GM12878 (cell line): Measurements from ENCODE around the gene PPHLN1. TPM values are rescaled to one million over a fixed set of nuclear protein-coding genes. Genes with fewer than 3 reads are reported as not detected.

Experiments used
- ATF2 ChIP-seq: IDR thresholded peaks from 2 replicates; pipeline ENCODE4 v1.6.1; 2012; ENCODE audit warnings: low read length, inconsistent platforms
- BHLHE40 ChIP-seq, 2 experiments: fragments of 450-650 bp in 1 of 2; IDR thresholded peaks; 2 replicates each; pipeline ENCODE4 v1.6.1; 2011 to 2017; ENCODE audit warnings: low read depth in 2 of 2, borderline replicate concordance in 1 of 2, improper control_type of control experiment in 1 of 2, low read length in 1 of 2, mild to moderate bottlenecking in 1 of 2
- CEBPZ ChIP-seq: fragments of 150-350 bp; IDR thresholded peaks from 2 replicates; pipeline ENCODE4 v1.6.1; 2016; ENCODE audit warnings: low read depth, low read length
- CHD1 ChIP-seq: IDR thresholded peaks from 2 replicates; pipeline ENCODE4 v1.6.1; 2012; ENCODE audit warnings: low read depth, low read length, improper control_type of control experiment
- CHD4 ChIP-seq: fragments of 200-600 bp; sonication (generic); IDR thresholded peaks from 2 replicates; pipeline ENCODE4 v1.6.1; 2016; ENCODE audit warnings: mild to moderate bottlenecking
- IKZF2 ChIP-seq, 2 experiments: fragments of 450-650 bp; IDR thresholded peaks; 2 replicates each; pipeline ENCODE4 v1.6.1; 2017; ENCODE audit warnings: mild to moderate bottlenecking in 2 of 2, moderate library complexity in 2 of 2
- NFXL1 ChIP-seq: fragments of 450-650 bp; IDR thresholded peaks from 2 replicates; pipeline ENCODE4 v1.6.1; 2017; ENCODE audit warnings: antibody characterized with exemption, mild to moderate bottlenecking, borderline replicate concordance
- NFYB ChIP-seq: IDR thresholded peaks from 2 replicates; pipeline ENCODE4 v1.6.1; 2011; ENCODE audit warnings: low read depth, mild to moderate bottlenecking, low read length, improper control_type of control experiment, moderate library complexity; ENCODE audit not compliant: insufficient read depth
- NR2C2 ChIP-seq: IDR thresholded peaks from 2 replicates; pipeline ENCODE4 v1.6.1; 2011; ENCODE audit warnings: borderline replicate concordance, low read depth; ENCODE audit not compliant: control insufficient read depth, insufficient read length
- NRF1 ChIP-seq: conservative IDR thresholded peaks from 2 replicates; pipeline ENCODE4 v1.6.1; 2011; ENCODE audit warnings: mild to moderate bottlenecking, low read depth, low read length, improper control_type of control experiment
- PKNOX1 ChIP-seq: fragments of 450-650 bp; IDR thresholded peaks from 2 replicates; pipeline ENCODE4 v1.6.1; 2016; ENCODE audit warnings: mild to moderate bottlenecking
- POLR2AphosphoS5 ChIP-seq: IDR thresholded peaks from 2 replicates; pipeline ENCODE4 v1.6.1; 2011; ENCODE audit warnings: mild to moderate bottlenecking, low read length, inconsistent platforms
- SMC3 ChIP-seq: IDR thresholded peaks from 2 replicates; pipeline ENCODE4 v1.6.1; 2011; ENCODE audit warnings: low read length, improper control_type of control experiment, borderline replicate concordance
- SP1 ChIP-seq: IDR thresholded peaks from one replicate; pipeline ENCODE4 v1.6.1; 2011; ENCODE audit warnings: low read depth, low read length
- SPI1 ChIP-seq: IDR thresholded peaks from 2 replicates; pipeline ENCODE4 v1.6.1; 2011; ENCODE audit warnings: low read depth, mild to moderate bottlenecking, low read length, moderate library complexity, borderline replicate concordance; ENCODE audit not compliant: insufficient read depth
- TCF12 ChIP-seq: IDR thresholded peaks from 2 replicates; pipeline ENCODE4 v1.6.1; 2011; ENCODE audit warnings: low read depth, mild to moderate bottlenecking, low read length
- USF1 ChIP-seq: IDR thresholded peaks from 2 replicates; pipeline ENCODE4 v1.6.1; 2011; ENCODE audit warnings: borderline replicate concordance, low read depth, mild to moderate bottlenecking, moderate library complexity, mixed read lengths, low read length; ENCODE audit not compliant: insufficient read depth; ENCODE audit errors: extremely low read length
- YY1 ChIP-seq: IDR thresholded peaks from 2 replicates; pipeline ENCODE4 v1.6.1; 2011; ENCODE audit warnings: low read depth, mild to moderate bottlenecking, low read length
- ZNF207 ChIP-seq: fragments of 450-650 bp; IDR thresholded peaks from 2 replicates; pipeline ENCODE4 v1.6.1; 2014; ENCODE audit warnings: antibody characterized with exemption, mild to moderate bottlenecking, borderline replicate concordance
- ZNF384 ChIP-seq: IDR thresholded peaks from 2 replicates; pipeline ENCODE4 v1.6.1; 2012; ENCODE audit warnings: low read depth, mild to moderate bottlenecking, low read length, improper control_type of control experiment, borderline replicate concordance
- polyA plus RNA-seq, 11 experiments: library from polyadenylated mRNA; depleted of rRNA in 4 of 11; unstranded in 6 of 11; stranded (reverse) in 5 of 11; fragments of >200 nt; fragmentation: Nextera tagmentation in 4 of 11; fragmentation: Illumina TruSeq in 1 of 11; extraction: Ambion mirVana in 4 of 11; extraction: Trizol in 1 of 11; gene quantifications; 1 replicate in 1 of 11; 2 replicates in 10 of 11; pipeline versions ENCODE4 v1.2.1 to v1.2.3, GENCODE V29; 2011 to 2016; ENCODE audit warnings: inconsistent platforms in 2 of 11, missing spikeins in 2 of 11, low read depth in 1 of 11
- total RNA-seq, 4 experiments: library from RNA; depleted of rRNA in 3 of 4; stranded (reverse); fragments of >200 nt in 3 of 4; fragmentation: Illumina TruSeq in 1 of 4; extraction: Trizol in 1 of 4; gene quantifications; 2 replicates each; pipeline versions ENCODE4 v1.2.1 to v1.2.3, GENCODE V29; 2013 to 2021

Gene PPHLN1
- total and polyA plus RNA-seq, 10 of the 15 experiments (the other 5 are each of a cell fraction or from before 2014, with no cell fraction given) = 73.6 to 117 (median 92.1) TPM

- TF ChIP-seq ZNF384 (peak; percentile 58), SP1 (peak; percentile 82), ATF2 (peak; percentile 96), NRF1 (no peak), NFYB (no peak), TCF12 (0 out of 2 replicates have a peak, but pooled peaks have one; percentile 33), BHLHE40 (IDR thresholded peaks at IDR 0.05; ENCODE audit: borderline replicate concordance in 1 of 2, low read depth in 2 of 2, low read length in 1 of 2) (peak; percentile 71 to 86), USF1 (no peak), YY1 (0 out of 2 replicates have a peak, but pooled peaks have one; percentile 53), NR2C2 (no peak), IKZF2 (IDR thresholded peaks at IDR 0.05) (peak; percentile 98 to 99), SPI1 (no peak), SMC3 (0 out of 2 replicates have a peak, but pooled peaks have one; percentile 12), NFXL1 (no peak), POLR2AphosphoS5 (no peak), CHD1 (no peak), PKNOX1 (peak; percentile 57; the same call in 1 of the 2 replicates), ZNF207 (no peak), CEBPZ (no peak), CHD4 (no peak; the same call in 1 of the 2 replicates)
Observed at GRCh38 chr12:42299392-42300308, 26.3 kb upstream of the PPHLN1 start (continued).
